ENCODE measurements around the gene IGSF9. TPM values are rescaled to one million over a fixed set of nuclear protein-coding genes. Genes with fewer than 3 reads are reported as not detected.

The IGSF9 gene
- total RNA-seq, 1 experiment from 2014 or later: 15.6 TPM

GRCh38 chr1:159965263-159965662 is 19.9 kb upstream of the IGSF9 start:
- POLR2A ChIA-PET (ENCODE audit: unreplicated experiment): no interaction called here

GRCh38 chr1:159964144-159964543 is 18.7 kb upstream of the IGSF9 start:
- Histone ChIP-seq H3K4me3 (ENCODE audit: low read length) (no peak overlapping the region), H3K9me2 (replicated peaks; ENCODE audit: low read length) (no peaks in the 10 kb centered on the region), H3K9ac (ENCODE audit: low read length) (no peak overlapping the region), H2AFZ (ENCODE audit: low read length) (no peak overlapping the region), H3K9me3 (ENCODE audit: low read length) (no peaks in the 10 kb centered on the region), H3K36me3 (ENCODE audit: low read depth, low read length) (no peaks in the 10 kb centered on the region), H3K4me1 (ENCODE audit: insufficient read depth, low read length) (peaks cover 20% of the 10 kb centered on the region), H3K27me3 (ENCODE audit: low read length) (no peaks in the 10 kb centered on the region), H3K79me2 (ENCODE audit: low read length) (no peaks in the 10 kb centered on the region), H3K4me2 (ENCODE audit: low read length) (no peak overlapping the region), H3K27ac (ENCODE audit: low read length) (no peak overlapping the region), H3F3A (ENCODE audit: low read length, unreplicated experiment) (no peaks in the 10 kb centered on the region), H4K20me1 (ENCODE audit: low read length) (no peaks in the 10 kb centered on the region)
- intact Hi-C loops (cut with micrococcal nuclease): no loop called here
- POLR2A ChIA-PET (ENCODE audit: unreplicated experiment): no interaction called here
- ATAC-seq (no peak), DNase-seq (no peak)
- no peak for TF ChIP-seq CTCF (conservative IDR thresholded peaks at IDR 0.05; ENCODE audit: low read depth, low read length)
- no peak for TF ChIP-seq EZH2 (IDR thresholded peaks at IDR 0.05; ENCODE audit: low read length, unreplicated experiment)
- TF ChIP-seq EZH2phosphoT487 (IDR thresholded peaks at IDR 0.05; ENCODE audit: borderline replicate concordance, low read length): no peak
- CTCF ChIA-PET: no interaction called here
- no TSS peak for BruUV-seq (replicated peaks)

More at GRCh38 chr1:159965263-159965662, 19.9 kb upstream of the IGSF9 start:
- no peaks in the 10 kb centered on the region for H3K36me3 ChIP-seq (ENCODE audit: low read depth, low read length)
- intact Hi-C loops (cut with micrococcal nuclease): no loop called here
- no peaks in the 10 kb centered on the region for H3K9me2 ChIP-seq (replicated peaks; ENCODE audit: low read length)
- no peaks in the 10 kb centered on the region for H3K79me2 ChIP-seq (ENCODE audit: low read length)
- H3F3A ChIP-seq (ENCODE audit: low read length, unreplicated experiment): no peaks in the 10 kb centered on the region
- no peak overlapping the region for H3K9ac ChIP-seq (ENCODE audit: low read length)
- no peaks in the 10 kb centered on the region for H3K27me3 ChIP-seq (ENCODE audit: low read length)
- no peak overlapping the region for H2AFZ ChIP-seq (ENCODE audit: low read length)
- H3K4me2 ChIP-seq (ENCODE audit: low read length): no peak overlapping the region
- DNase-seq (no peak), ATAC-seq (no peak)
- H3K4me1 ChIP-seq (ENCODE audit: insufficient read depth, low read length): peaks cover 13% of the 10 kb centered on the region; the same call in 1 of the 2 replicates
- H4K20me1 ChIP-seq (ENCODE audit: low read length): no peaks in the 10 kb centered on the region
- H3K9me3 ChIP-seq (ENCODE audit: low read length): no peaks in the 10 kb centered on the region
- H3K4me3 ChIP-seq (ENCODE audit: low read length): no peak overlapping the region
- BruUV-seq (replicated peaks): no TSS peak
- TF ChIP-seq EZH2 (IDR thresholded peaks at IDR 0.05; ENCODE audit: low read length, unreplicated experiment) (no peak), CTCF (conservative IDR thresholded peaks at IDR 0.05; ENCODE audit: low read depth, low read length) (no peak), EZH2phosphoT487 (IDR thresholded peaks at IDR 0.05; ENCODE audit: borderline replicate concordance, low read length) (no peak)
- no peak overlapping the region for H3K27ac ChIP-seq (ENCODE audit: low read length)
- CTCF ChIA-PET: no interaction called here

- ATAC-seq: no peak
- CTCF ChIA-PET: no interaction called here
- no peaks in the 10 kb centered on the region for H3K9me2 ChIP-seq (replicated peaks; ENCODE audit: low read length)
- H3K9ac ChIP-seq (ENCODE audit: low read length): no peak overlapping the region
- no peak overlapping the region for H2AFZ ChIP-seq (ENCODE audit: low read length)
- H3F3A ChIP-seq (ENCODE audit: low read length, unreplicated experiment): no peaks in the 10 kb centered on the region
- peaks cover 23% of the 10 kb centered on the region for H3K4me1 ChIP-seq (ENCODE audit: insufficient read depth, low read length)
- no peaks in the 10 kb centered on the region for H3K79me2 ChIP-seq (ENCODE audit: low read length)
- DNase-seq: no peak
- no peak overlapping the region for H3K4me2 ChIP-seq (ENCODE audit: low read length)
- intact Hi-C loops (cut with micrococcal nuclease): no loop called here
- POLR2A ChIA-PET (ENCODE audit: unreplicated experiment): no interaction called here
- no peaks in the 10 kb centered on the region for H3K9me3 ChIP-seq (ENCODE audit: low read length)
- no peaks in the 10 kb centered on the region for H3K27me3 ChIP-seq (ENCODE audit: low read length)
- no peak overlapping the region for H3K27ac ChIP-seq (ENCODE audit: low read length)
- no peaks in the 10 kb centered on the region for H3K36me3 ChIP-seq (ENCODE audit: low read depth, low read length)
- no peaks in the 10 kb centered on the region for H4K20me1 ChIP-seq (ENCODE audit: low read length)
- no peak for TF ChIP-seq EZH2phosphoT487 (IDR thresholded peaks at IDR 0.05; ENCODE audit: borderline replicate concordance, low read length)
- TF ChIP-seq CTCF (conservative IDR thresholded peaks at IDR 0.05; ENCODE audit: low read depth, low read length): no peak
- no peak for TF ChIP-seq EZH2 (IDR thresholded peaks at IDR 0.05; ENCODE audit: low read length, unreplicated experiment)
- no TSS peak for BruUV-seq (replicated peaks)
- no peak overlapping the region for H3K4me3 ChIP-seq (ENCODE audit: low read length)
Observed at GRCh38 chr1:159962176-159962575, 16.8 kb upstream of the IGSF9 start.

Data from PC-3 (cell line).